Large intestine (tissue), 3 donors: ENCODE results near the gene CELSR1. TPM values are rescaled to one million over a fixed set of nuclear protein-coding genes. Genes with fewer than 3 reads are reported as not detected.

Experiments used
- DNase-seq, 2 donors: peaks; one replicate each; pipeline versions ENCODE4 v3.0.0 to v3.0.0-alpha.2; 2013
- H3K27ac ChIP-seq: one replicate; pipeline ENCODE4 v1.5.1; 2013; ENCODE audit warnings: low read length
- H3K27me3 ChIP-seq: 2 replicates; pipeline ENCODE4 v1.6.1; 2013; ENCODE audit warnings: low read length; ENCODE audit not compliant: control insufficient read depth, insufficient read depth
- H3K36me3 ChIP-seq: 2 replicates; pipeline ENCODE4 v1.6.1; 2013; ENCODE audit warnings: low read length; ENCODE audit not compliant: control insufficient read depth, insufficient read depth
- H3K4me1 ChIP-seq: one replicate; pipeline ENCODE4 v1.6.1; 2013; ENCODE audit warnings: low read length; ENCODE audit not compliant: control insufficient read depth, insufficient read depth
- H3K4me3 ChIP-seq: one replicate; pipeline ENCODE4 v1.5.1; 2013; ENCODE audit warnings: low read length
- H3K9me3 ChIP-seq: one replicate; pipeline ENCODE4 v1.6.1; 2013; ENCODE audit warnings: mild to moderate bottlenecking, low read depth, low read length, moderate library complexity; ENCODE audit not compliant: control insufficient read depth
- WGBS: methylation state at CpG from one replicate; pipeline ENCODE4 v1.1.5; 2013; ENCODE audit warnings: low lambda C conversion rate; ENCODE audit not compliant: insufficient coverage; 5-methylcytosine and 5-hydroxymethylcytosine counted together
- polyA plus RNA-seq: library from polyadenylated mRNA; unstranded; fragments of 120-200 nt; gene quantifications from one replicate; pipeline ENCODE4 v1.2.1, GENCODE V29; 2013

The CELSR1 gene
- polyA plus RNA-seq, 1 donor = 5.9 TPM

DNA sequence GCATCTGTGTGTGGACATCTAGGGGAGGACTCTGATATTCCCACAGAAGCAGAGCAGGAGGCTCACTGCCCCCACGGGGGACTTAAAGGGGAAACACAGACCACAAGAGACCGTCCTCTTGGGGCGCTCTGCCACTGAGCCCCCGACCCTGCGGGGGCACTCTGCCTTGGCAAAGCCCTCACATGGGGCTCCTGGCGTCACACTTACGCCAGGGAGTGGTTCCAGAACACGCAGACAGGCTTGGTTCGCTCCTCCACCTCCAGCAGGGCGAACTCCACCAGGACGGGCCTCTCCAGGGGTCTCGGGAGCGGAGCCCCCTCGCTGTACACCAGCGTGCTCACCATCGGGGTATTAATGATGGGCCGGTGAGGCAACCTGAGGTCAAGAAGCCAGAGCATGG lies 156.8 kb downstream of the CELSR1 start:
- H3K27ac ChIP-seq = no peak overlapping the region
- no peaks in the 10 kb centered on the region for H3K36me3 ChIP-seq
- DNase-seq = no peak
- no CpG with 5 or more reads among the region's 17 CpGs for WGBS
- H3K4me1 ChIP-seq = peaks cover 37% of the 10 kb centered on the region
- H3K9me3 ChIP-seq = peaks cover 12% of the 10 kb centered on the region
- no peak overlapping the region for H3K4me3 ChIP-seq
- no peaks in the 10 kb centered on the region for H3K27me3 ChIP-seq

DNA sequence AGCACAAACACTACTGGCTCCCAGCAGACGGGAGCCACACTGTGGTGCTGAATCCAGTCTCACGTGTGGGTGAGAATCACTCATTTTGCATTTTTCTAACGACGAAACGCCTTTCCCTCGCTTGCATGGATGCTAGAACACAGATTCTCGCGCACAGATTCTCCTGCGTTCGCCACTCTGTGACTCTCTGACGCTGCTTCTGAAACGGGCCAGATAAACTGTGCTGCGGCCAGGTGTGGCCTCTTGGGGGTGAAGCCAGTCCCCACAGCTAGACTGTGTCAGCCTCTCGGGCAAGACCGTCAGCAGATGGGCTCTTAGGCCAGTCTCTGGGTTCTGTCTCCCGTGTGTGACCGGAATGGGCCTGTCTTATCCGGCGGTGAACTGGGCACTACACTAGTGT lies 157.4 kb downstream of the CELSR1 start:
- Histone ChIP-seq H3K4me3 (no peak overlapping the region), H3K27me3 (no peaks in the 10 kb centered on the region), H3K27ac (no peak overlapping the region), H3K4me1 (peaks cover 37% of the 10 kb centered on the region), H3K9me3 (peaks cover 15% of the 10 kb centered on the region), H3K36me3 (no peaks in the 10 kb centered on the region)
- DNase-seq = no peak
- no CpG with 5 or more reads among the region's 19 CpGs for WGBS

DNA sequence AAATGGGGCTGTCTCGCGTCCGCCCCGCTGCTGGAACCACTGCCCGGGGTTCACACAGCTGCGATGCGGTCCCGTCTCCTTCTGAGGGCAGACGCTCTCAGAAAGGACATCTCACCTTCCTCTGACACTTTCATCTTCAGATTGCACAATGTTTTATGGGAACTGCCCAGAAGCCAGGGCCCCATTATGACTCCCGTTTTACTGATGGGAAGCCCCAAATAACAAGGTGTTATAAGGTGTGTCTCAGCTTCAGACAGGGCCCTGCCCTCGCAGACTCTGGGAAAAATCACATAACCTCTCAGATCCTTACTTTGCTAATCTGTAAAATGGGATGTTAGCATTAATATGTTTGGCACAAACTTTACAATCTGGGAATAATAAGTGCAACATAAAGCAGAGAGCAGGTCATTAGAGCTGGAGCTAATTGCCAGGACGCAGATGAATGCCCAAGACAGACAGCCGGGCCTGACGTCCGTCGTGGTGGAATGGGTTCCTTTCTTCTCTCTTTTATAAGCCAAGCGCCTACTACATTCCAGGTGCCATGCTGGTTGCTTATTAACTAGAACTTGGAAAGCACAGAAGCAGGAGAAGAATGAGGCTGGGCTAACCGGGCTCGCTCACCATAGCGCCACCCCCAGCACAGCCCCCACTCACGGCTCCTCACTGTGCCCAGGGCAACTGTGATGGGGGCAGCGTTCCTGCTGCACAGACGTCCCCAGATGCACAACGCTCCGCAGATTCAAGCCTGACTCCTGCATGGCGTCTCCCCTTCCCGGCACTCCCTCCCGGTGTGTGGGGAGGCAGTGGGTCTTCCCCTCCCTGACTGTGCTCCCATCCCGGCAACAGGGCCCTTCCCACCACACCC lies 158.1 kb downstream of the CELSR1 start:
- Histone ChIP-seq H3K27me3 (no peaks in the 10 kb centered on the region), H3K9me3 (peaks cover 22% of the 10 kb centered on the region), H3K4me1 (peaks cover 37% of the 10 kb centered on the region), H3K36me3 (no peaks in the 10 kb centered on the region), H3K27ac (no peak overlapping the region), H3K4me3 (no peak overlapping the region)
- DNase-seq = peak; percentile 46 to 75
- WGBS = no CpG with 5 or more reads among the region's 29 CpGs

DNA sequence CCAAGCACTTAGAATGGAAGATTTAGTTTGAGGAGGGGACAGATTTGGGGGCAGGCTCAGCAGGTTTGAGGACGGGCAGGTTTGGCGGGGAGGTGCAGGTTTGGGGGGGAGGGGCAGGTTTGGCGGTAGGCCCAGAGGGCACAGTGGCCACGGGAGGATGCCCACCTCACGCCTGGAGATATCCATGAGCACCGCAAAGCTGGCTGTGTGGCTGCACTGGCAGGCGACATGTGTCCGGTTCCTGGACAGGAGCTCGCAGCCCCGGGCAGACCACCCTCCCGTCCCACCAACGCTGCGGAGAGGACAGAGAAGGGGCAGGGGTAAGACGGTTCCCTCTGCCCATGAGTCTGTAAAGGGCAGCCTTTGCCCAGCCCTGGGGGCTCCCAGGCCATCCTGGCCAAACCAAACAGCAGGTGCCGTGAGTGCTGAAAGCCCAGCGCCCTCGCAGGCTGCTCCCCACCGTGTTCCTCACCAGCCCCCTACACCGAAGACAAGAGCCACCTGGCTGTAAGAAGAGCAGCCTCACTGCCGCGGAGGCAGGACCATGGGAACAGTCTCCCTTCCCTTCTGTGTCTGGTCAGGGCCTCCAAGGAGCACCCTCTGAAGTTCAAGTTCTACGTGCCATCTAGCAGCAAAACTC lies 158.9 kb downstream of the CELSR1 start:
- WGBS = no CpG with 5 or more reads among the region's 22 CpGs
- peaks cover 37% of the 10 kb centered on the region for H3K4me1 ChIP-seq
- DNase-seq = no peak
- peaks cover 21% of the 10 kb centered on the region for H3K9me3 ChIP-seq
- no peak overlapping the region for H3K27ac ChIP-seq
- no peaks in the 10 kb centered on the region for H3K27me3 ChIP-seq
- no peak overlapping the region for H3K4me3 ChIP-seq
- no peaks in the 10 kb centered on the region for H3K36me3 ChIP-seq

DNA sequence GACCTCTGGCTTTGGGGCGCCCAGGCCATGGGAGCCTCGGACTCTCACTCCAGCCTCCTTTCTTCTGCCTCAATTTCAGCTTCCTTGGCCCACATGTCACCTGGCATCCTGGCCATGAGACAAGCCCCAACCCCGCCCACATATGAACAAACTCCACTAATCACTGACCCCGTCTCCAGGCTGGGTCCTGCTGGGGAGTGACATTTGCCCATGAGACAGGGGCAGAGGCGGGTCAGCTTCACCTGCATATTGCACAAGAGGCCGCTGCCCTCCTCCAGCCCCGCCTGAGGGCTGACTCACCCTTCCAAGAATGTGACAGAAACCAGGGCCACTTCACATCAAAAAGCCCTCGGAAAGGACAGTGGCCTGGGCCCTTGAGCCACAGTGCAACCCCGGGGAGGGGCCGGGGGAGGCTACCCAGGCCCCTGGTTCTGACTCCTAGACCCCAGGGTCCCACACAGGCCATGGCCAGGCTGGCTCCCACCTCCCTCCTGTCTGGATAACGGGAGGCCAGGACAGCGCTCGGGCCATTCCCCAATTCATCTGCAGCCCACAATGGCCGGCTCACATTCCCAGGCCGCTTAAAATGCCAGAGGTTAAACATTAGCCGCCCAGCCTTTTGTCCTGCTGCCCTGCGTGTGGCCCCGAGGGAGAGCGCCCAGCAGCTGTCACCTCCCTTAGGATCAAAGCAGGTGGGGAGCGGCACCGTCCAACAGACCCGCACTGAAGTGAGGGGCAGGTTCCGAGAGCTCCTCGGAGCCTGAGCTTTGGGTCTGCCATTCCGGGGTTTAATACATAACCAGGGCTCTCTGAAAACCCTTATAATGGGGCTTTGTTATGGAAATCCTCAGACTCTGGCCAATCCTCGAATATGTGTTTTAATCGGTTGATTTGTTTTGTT lies 159.6 kb downstream of the CELSR1 start:
- peak; percentile 88 to 93 for DNase-seq
- no CpG with 5 or more reads among the region's 27 CpGs for WGBS

DNA sequence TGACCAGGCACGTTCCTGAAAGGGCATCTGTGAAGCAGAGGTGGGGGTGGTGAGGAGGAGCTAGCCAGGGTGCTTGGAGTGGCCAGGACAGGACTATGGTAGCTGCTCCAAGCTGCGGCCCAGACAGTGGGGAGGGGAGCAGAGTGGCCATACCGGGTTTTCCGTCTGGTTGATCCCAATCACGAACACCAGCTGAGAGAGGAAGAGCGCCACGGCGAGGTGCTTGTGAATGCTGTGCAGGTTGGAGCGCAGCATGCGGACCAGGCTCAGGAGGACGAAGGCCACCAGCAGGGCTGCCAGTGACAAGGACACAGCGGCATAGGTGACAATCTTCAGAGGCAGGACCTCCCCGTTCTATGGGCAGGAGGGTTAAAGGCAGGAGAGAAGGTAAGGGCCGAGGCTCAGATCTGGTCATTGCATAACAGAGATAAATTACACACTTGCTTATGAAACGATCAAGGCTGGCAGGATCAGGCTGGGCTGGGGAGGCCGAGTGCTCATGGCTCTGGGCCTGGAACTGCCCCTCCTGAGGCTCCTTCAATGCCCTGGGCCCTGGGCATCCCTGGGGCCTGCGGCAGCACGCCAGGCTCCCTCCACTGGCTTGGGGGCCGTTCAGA lies 160.4 kb downstream of the CELSR1 start:
- no peaks in the 10 kb centered on the region for H3K27me3 ChIP-seq
- no CpG with 5 or more reads among the region's 19 CpGs for WGBS
- H3K4me3 ChIP-seq = no peak overlapping the region
- H3K36me3 ChIP-seq = no peaks in the 10 kb centered on the region
- H3K27ac ChIP-seq = peak overlapping the region; percentile 24
- peaks cover 37% of the 10 kb centered on the region for H3K4me1 ChIP-seq
- DNase-seq = no peak
- peaks cover 21% of the 10 kb centered on the region for H3K9me3 ChIP-seq

More for the DNA sequence above, 159.6 kb downstream of the CELSR1 start:
- Histone ChIP-seq H3K9me3 (peaks cover 21% of the 10 kb centered on the region), H3K27ac (peak overlapping the region; percentile 78), H3K27me3 (no peaks in the 10 kb centered on the region), H3K4me3 (no peak overlapping the region), H3K4me1 (peaks cover 37% of the 10 kb centered on the region), H3K36me3 (no peaks in the 10 kb centered on the region)

DNA sequence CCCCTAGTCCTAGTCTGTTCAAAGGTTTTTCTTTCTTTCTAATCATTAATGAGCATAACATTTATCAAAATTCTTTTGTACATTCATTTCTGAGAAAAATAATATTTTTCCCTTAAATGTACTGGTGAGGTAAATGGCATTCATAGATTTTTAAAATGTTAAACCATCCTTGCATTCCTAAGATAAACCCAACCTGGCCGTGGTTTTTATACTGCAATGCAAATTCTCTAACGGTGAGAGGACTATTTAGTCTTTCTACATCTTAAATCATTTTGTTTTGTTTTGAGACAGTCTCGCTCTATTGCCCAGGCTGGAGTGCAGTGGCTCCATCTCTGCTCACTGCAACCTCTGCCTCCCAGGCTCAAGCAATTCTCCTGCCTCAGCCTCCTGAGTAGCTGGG lies 161.3 kb downstream of the CELSR1 start:
- Histone ChIP-seq H3K36me3 (no peaks in the 10 kb centered on the region), H3K27ac (no peak overlapping the region), H3K4me1 (peaks cover 38% of the 10 kb centered on the region), H3K9me3 (peaks cover 21% of the 10 kb centered on the region), H3K27me3 (no peaks in the 10 kb centered on the region), H3K4me3 (no peak overlapping the region)
- DNase-seq = no peak
- no CpG with 5 or more reads among the region's 3 CpGs for WGBS

DNA sequence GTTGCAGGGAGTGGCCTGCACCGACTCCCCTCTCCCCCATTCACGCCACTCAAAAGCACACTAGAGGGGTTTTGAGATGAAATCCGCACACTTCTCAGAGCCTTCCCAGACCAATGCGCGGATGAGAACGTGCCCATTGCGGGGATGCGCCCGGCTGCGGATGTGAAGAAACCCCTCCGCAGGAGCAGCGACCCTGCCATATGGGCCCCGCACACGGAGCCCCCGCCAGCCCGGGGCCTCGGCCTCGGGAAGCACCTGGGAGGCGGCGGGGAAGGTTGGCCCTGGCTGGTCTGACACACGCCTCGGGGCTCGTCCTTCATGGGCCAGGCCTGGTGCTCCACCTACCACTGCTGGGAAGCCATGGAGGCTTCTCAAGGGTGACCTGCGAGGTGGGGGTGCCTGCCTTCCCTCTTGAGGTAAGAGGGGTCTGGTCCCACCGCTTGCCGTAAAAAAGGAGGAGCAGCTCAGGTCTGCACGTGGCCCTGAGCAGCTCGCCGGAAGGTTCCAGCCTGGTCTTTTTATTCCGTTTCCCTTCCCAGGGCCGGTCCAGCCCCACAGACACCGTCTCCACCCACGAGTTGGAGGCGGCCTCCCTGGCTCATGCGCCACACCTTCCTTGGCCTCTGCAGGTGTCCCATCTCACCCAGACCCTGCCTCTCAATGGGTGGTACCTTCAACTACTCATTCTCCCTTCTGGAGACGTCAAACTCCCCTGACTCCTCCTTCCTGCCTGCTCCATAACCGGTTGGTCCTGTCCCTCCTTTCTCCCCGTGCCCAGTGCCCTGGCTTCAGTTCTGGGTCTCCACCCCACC lies 162.6 kb downstream of the CELSR1 start:
- Histone ChIP-seq H3K4me3 (no peak overlapping the region), H3K4me1 (peaks cover 45% of the 10 kb centered on the region), H3K27me3 (no peaks in the 10 kb centered on the region), H3K9me3 (peaks cover 21% of the 10 kb centered on the region), H3K27ac (no peak overlapping the region), H3K36me3 (no peaks in the 10 kb centered on the region)
- DNase-seq = no peak
- WGBS = no CpG with 5 or more reads among the region's 38 CpGs

DNA sequence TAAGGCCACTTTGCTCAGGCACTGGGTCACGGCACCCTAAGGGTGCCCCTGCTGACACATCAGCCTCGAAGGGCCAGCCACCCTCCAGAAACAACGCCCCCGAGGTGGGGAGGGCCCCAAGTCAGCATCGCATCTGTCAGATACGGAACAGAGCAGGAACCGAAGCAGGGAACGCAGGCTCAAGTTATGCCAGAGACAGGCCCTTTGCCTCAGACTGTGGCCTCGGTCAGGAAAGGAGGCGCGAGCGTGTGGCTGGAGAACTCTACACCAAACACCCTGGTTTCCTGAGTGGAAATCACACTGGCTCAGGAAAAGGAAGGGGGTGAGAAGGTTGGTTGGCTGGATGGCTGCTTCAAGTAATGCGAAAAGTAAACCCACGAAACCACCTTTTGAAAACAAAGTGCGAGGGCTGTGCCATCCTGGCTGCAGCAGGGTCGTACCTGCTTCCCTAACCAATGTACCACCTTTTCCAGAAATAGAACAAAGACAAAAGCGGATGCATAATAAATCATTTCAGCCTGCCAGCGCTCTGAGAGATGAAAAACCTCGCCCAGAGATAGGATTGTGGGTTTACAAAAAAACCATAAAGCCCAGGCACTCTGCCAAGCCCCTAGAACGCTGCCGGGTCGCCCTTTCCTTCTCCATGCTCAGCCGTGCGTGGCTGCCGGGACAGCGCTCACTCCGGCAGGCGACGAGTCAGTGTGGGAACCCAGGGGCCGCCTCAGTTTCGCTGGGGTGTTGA lies 163.3 kb downstream of the CELSR1 start:
- no peaks in the 10 kb centered on the region for H3K36me3 ChIP-seq
- H3K4me1 ChIP-seq = peaks cover 39% of the 10 kb centered on the region
- H3K27ac ChIP-seq = no peak overlapping the region
- WGBS = 43% methylated on average over 1 of the region's 31 CpGs
- H3K27me3 ChIP-seq = no peaks in the 10 kb centered on the region
- peaks cover 23% of the 10 kb centered on the region for H3K9me3 ChIP-seq
- H3K4me3 ChIP-seq = no peak overlapping the region
- no peak for DNase-seq
